Activated CD4-positive, alpha-beta T cell treated with anti-CD3 and anti-CD28 coated beads for 36 hours (primary cell): ENCODE data around the gene ASCL5. TPM values are rescaled to one million over a fixed set of nuclear protein-coding genes. Genes with fewer than 3 reads are reported as not detected.

Experiments
- ATAC-seq: fragments of 200-7000 bp; cut with Tn5 transposase; one replicate; pipeline ENCODE4 v1.10.0; 2021; ENCODE audit warnings: mild to moderate bottlenecking, moderate library complexity
- CTCF ChIA-PET: fragments of 350-600 bp; sonication (Branson Sonifier 250); formaldehyde crosslinking; loops from one replicate; lab custom pipeline; 2021; ENCODE audit warnings: antibody characterized with exemption; lab: Charles Lee
- POLR2A ChIA-PET: fragments of 350-600 bp; sonication (Branson Sonifier 250); formaldehyde crosslinking; loops from one replicate; lab custom pipeline; 2021; ENCODE audit warnings: antibody characterized with exemption, inconsistent platforms; lab: Charles Lee
- DNase-seq: peaks from one replicate; pipeline ENCODE4 v3.0.0-alpha.2; 2020
- H3K27ac Mint-ChIP-seq: one replicate; pipeline ENCODE4 v1.8.0; 2021; ENCODE audit warnings: mixed read lengths
- H3K27me3 Mint-ChIP-seq: one replicate; pipeline ENCODE4 v1.8.0; 2021; ENCODE audit warnings: mixed read lengths
- H3K36me3 Mint-ChIP-seq: one replicate; pipeline ENCODE4 v1.8.0; 2021; ENCODE audit warnings: low read depth, mixed read lengths
- H3K4me1 Mint-ChIP-seq: one replicate; pipeline ENCODE4 v1.8.0; 2021; ENCODE audit warnings: mixed read lengths
- H3K4me3 Mint-ChIP-seq: one replicate; pipeline ENCODE4 v1.8.0; 2021; ENCODE audit warnings: mild to moderate bottlenecking, moderate library complexity, mixed read lengths
- H3K9me3 Mint-ChIP-seq: one replicate; pipeline ENCODE4 v1.8.0; 2021; ENCODE audit warnings: low read depth, mixed read lengths
- intact Hi-C, 2 experiments: fragments of 100-400 bp; cut with DNase I in 1 of 2; cut with micrococcal nuclease in 1 of 2; formaldehyde crosslinking; loops; one replicate each; pipeline versions ENCODE4 v1.14.2 to v1.15.1; 2022 to 2024; cut with DNase I, micrococcal nuclease
- total RNA-seq, 2 experiments: library from RNA; stranded (reverse); gene quantifications; one replicate each; pipeline ENCODE4 v1.2.3, GENCODE V29; 2021

ASCL5 gene
- total RNA-seq, 2 experiments from 2014 or later: 0.09 TPM; not detected in 1

DNA sequence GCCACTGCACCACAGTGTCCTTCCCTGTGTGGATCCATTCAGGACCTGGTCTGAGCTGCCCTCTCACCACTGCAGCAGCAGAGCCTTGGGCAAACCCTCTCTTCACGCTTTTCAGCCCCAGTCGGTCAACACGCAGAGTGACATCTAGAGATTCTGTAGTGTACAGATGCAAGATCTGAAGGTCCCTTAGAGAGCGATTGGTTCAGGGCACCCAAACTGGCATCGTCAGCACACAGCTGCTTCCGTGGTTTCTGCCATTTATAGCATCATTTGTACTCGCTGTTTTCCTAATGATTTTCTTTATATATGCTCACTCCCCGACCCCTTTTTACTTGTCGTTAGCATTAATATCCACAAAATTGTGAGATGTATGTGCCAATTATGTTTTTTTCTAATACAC lies 1.5 kb upstream of the ASCL5 start:
- no peaks in the 10 kb centered on the region for H3K9me3 Mint-ChIP-seq
- H3K36me3 Mint-ChIP-seq: peaks cover 4% of the 10 kb centered on the region
- CTCF ChIA-PET: interaction anchor here (1.5 kb wide), 1 partner anchor 9 kb away, joined by 4 read pairs; no protein-coding TSS in a partner anchor
- intact Hi-C loops: no loop called here
- H3K27ac Mint-ChIP-seq: no peak overlapping the region
- H3K4me3 Mint-ChIP-seq: no peak overlapping the region
- H3K4me1 Mint-ChIP-seq: no peaks in the 10 kb centered on the region
- POLR2A ChIA-PET: no interaction called here
- DNase-seq: no peak
- no peak for ATAC-seq
- peaks cover 8% of the 10 kb centered on the region for H3K27me3 Mint-ChIP-seq

DNA sequence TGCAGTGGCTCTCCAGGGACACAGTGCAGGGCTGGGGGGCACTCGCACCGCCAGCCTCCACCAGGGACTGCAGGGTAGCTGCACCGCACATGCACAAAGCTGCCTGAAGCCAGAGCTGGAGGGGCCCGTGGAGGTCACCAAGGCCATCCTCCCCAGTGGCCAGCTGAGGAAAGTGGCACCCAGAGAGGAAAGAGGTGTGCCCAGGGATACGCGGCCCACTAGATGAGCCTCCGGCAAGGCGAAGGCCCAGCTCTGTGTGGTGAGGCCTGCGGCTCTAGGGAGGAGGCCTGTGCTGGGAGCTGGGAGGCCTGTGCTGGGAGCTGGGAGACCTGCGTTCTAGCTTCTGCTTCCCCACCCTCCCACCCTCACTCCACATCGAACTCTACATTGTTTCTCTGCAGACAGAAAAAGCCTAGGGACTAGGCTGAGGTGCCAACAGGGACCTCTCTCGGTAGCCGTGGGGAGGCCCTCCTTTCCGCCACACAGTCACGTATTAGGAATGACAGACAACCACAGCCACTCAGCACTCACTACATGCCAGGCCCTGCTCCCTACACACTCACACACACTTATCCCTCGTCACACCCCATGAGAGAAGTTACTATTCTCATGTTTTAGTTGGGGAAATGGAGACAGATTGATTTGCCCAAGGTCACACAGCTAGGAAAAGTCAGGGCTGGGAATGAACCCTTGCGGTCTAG lies 921 bp upstream of the ASCL5 start:
- Mint-ChIP-seq H3K27ac (no peak overlapping the region), H3K9me3 (no peaks in the 10 kb centered on the region), H3K4me3 (no peak overlapping the region), H3K4me1 (no peaks in the 10 kb centered on the region), H3K27me3 (peaks cover 8% of the 10 kb centered on the region), H3K36me3 (peaks cover 3% of the 10 kb centered on the region)
- ChIA-PET POLR2A (no interaction called here), CTCF (interaction anchor here (0.6 kb wide), 1 partner anchor 165 kb away, joined by 3 read pairs; no protein-coding TSS in a partner anchor)
- DNase-seq (no peak), ATAC-seq (no peak)
- intact Hi-C loops: no loop called here

DNA sequence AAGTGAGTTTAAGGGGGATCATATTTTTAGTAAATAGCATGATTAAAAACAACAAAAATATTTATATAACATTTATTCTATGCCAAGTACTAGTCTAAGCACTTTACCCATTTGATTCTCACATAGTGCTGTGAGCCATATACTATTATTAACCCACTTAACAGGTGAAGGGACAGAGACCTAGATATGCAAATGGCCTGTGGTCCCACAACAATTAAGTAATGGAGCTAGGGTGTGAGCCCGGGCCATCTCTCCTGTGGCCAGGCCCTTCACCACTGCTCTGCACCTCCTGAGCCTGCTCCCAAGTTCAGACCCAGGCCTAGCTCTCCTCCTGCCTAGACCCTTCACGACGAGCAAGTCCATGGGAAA lies 537 bp downstream of the ASCL5 start:
- Mint-ChIP-seq H3K36me3 (no peaks in the 10 kb centered on the region), H3K27me3 (peaks cover 8% of the 10 kb centered on the region), H3K9me3 (no peaks in the 10 kb centered on the region), H3K27ac (no peak overlapping the region), H3K4me3 (no peak overlapping the region), H3K4me1 (no peaks in the 10 kb centered on the region)
- ATAC-seq (no peak), DNase-seq (no peak)
- POLR2A ChIA-PET: no interaction called here
- CTCF ChIA-PET: interaction anchor here (0.6 to 1.0 kb wide), 3 partner anchors 10 to 219 kb away, joined by 3 to 5 read pairs (median 3); no protein-coding TSS in a partner anchor
- intact Hi-C loops: no loop called here

- CTCF ChIA-PET: interaction anchor here (1.0 kb wide), 1 partner anchor 11 kb away, joined by 5 read pairs; no protein-coding TSS in a partner anchor
- no peak overlapping the region for H3K4me3 Mint-ChIP-seq
- H3K36me3 Mint-ChIP-seq: no peaks in the 10 kb centered on the region
- H3K4me1 Mint-ChIP-seq: no peaks in the 10 kb centered on the region
- H3K9me3 Mint-ChIP-seq: no peaks in the 10 kb centered on the region
- ATAC-seq: no peak
- peaks cover 8% of the 10 kb centered on the region for H3K27me3 Mint-ChIP-seq
- intact Hi-C loops: no loop called here
- POLR2A ChIA-PET: no interaction called here
- no peak for DNase-seq
- no peak overlapping the region for H3K27ac Mint-ChIP-seq
Observed at GRCh38 chr1:201125800-201126199, 1.2 kb downstream of the ASCL5 start.

DNA sequence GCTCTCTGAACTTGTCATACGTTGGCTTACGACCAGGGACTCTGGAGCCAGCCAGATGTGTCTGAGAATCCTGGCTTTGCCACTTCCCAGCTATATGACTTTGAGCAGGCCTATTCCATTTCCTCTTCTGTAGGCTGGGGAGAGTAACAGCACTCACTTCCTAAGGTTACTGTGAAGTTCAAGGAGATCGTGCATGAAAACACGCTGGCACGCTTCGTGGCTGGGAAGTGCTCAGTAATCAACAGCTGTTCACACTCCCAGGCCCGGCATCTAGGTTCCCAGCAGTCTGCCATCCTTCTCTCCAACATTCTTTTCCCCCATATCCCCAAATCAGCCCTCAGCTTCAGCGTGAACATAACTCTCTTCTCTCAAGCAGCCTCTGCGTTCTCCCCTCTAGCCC lies 2.0 kb downstream of the ASCL5 start:
- H3K27ac Mint-ChIP-seq: no peak overlapping the region
- ATAC-seq (no peak), DNase-seq (no peak)
- H3K4me1 Mint-ChIP-seq: no peaks in the 10 kb centered on the region
- no peaks in the 10 kb centered on the region for H3K9me3 Mint-ChIP-seq
- no peak overlapping the region for H3K4me3 Mint-ChIP-seq
- peaks cover 8% of the 10 kb centered on the region for H3K27me3 Mint-ChIP-seq
- ChIA-PET CTCF (interaction anchor here (1.2 to 1.3 kb wide), 2 partner anchors 153 to 172 kb away, joined by 3 to 4 read pairs; no protein-coding TSS in a partner anchor), POLR2A (no interaction called here)
- H3K36me3 Mint-ChIP-seq: no peaks in the 10 kb centered on the region
- intact Hi-C loops: no loop called here

GRCh38 chr1:201123866-201124265 lies 3.1 kb downstream of the ASCL5 start:
- no peaks in the 10 kb centered on the region for H3K9me3 Mint-ChIP-seq
- POLR2A ChIA-PET: no interaction called here
- no peak overlapping the region for H3K4me3 Mint-ChIP-seq
- peaks cover 2% of the 10 kb centered on the region for H3K4me1 Mint-ChIP-seq
- no peak overlapping the region for H3K27ac Mint-ChIP-seq
- CTCF ChIA-PET: interaction anchor here (1.1 to 1.5 kb wide), 2 partner anchors 9 to 144 kb away, joined by 3 to 4 read pairs; no protein-coding TSS in a partner anchor
- intact Hi-C loops: no loop called here
- DNase-seq (no peak), ATAC-seq (no peak)
- peaks cover 8% of the 10 kb centered on the region for H3K27me3 Mint-ChIP-seq
- H3K36me3 Mint-ChIP-seq: no peaks in the 10 kb centered on the region

DNA sequence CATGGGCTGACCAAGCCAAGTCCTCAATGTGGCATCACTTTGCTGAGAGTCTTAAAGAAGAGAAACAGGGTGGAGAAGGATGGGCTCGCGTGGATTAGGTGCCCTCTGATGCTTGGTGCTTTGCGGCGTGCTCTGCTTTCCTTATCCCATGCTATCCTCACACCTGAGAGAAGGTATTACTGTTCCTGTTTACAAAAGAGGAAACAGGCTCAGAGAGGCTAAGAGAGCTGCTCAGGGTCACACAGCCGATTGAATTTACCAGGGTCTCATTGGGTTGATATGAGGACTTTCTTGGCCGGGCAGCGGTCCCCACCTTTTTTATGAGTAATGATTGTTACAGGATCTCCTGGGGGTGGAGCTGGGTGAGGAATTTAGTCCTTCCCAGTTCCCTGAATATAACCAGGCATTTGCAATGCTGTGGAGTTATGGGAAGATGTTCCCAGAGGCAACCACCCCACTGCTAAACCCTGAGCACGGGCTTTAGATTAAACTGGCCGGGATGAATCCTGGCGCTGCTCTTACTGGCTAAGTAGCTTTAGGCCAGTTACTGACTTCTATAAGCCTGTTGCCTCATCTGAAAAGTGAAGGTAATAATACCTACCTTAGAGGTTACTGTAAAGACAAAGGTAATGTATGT lies 4.5 kb downstream of the ASCL5 start:
- Mint-ChIP-seq H3K27ac (no peak overlapping the region), H3K4me3 (no peak overlapping the region), H3K36me3 (no peaks in the 10 kb centered on the region), H3K4me1 (peaks cover 2% of the 10 kb centered on the region), H3K9me3 (no peaks in the 10 kb centered on the region), H3K27me3 (peaks cover 8% of the 10 kb centered on the region)
- intact Hi-C loops: no loop called here
- ATAC-seq: no peak
- ChIA-PET POLR2A (no interaction called here), CTCF (interaction anchor here (1.0 kb wide), 2 partner anchors 117 to 143 kb away, joined by 3 to 4 read pairs; no protein-coding TSS in a partner anchor)
- DNase-seq: no peak

GRCh38 chr1:201119206-201120197 lies 7.5 kb downstream of the ASCL5 start:
- CTCF ChIA-PET: interaction anchor here (0.5 to 4.4 kb wide), 41 partner anchors 10 to 777 kb away, joined by 3 to 43 read pairs (median 4); partner anchors contain the start of gene TMEM9
- Mint-ChIP-seq H3K4me3 (no peak overlapping the region), H3K36me3 (no peaks in the 10 kb centered on the region), H3K9me3 (no peaks in the 10 kb centered on the region), H3K4me1 (peaks cover 4% of the 10 kb centered on the region), H3K27ac (no peak overlapping the region), H3K27me3 (no peaks in the 10 kb centered on the region)
- peak; percentile 82 for DNase-seq
- intact Hi-C loops: loop anchor here in 1 of 2 experiments (1.0 to 5.0 kb wide), 2 partner anchors 33 to 562 kb away; no protein-coding TSS in a partner anchor
- ATAC-seq: peak; percentile 66
- POLR2A ChIA-PET: no interaction called here

DNA sequence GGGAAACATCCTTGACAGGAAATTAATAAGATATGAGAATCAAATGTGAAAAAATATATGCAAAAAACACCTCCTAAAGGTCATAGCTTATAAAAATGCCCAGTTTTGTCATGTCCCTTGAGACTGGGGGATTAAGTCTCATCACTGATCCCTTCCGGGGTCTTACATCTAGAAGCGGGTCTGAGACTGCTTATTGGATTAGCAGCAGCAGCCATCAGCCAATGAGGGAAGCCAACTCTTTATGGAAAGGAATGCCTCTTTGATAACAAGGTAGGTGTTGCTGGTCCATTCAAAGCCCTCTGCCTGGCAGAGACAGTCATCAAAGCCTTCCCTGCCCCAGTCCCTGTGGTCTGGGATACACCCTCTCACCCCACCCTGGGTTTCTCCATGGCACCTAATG lies 10.9 kb downstream of the ASCL5 start:
- peaks cover 4% of the 10 kb centered on the region for H3K4me1 Mint-ChIP-seq
- DNase-seq (no peak), ATAC-seq (no peak)
- POLR2A ChIA-PET: no interaction called here
- CTCF ChIA-PET: interaction anchor here (0.5 to 4.4 kb wide), 6 partner anchors 9 to 313 kb away, joined by 3 to 43 read pairs (median 4); no protein-coding TSS in a partner anchor
- no peaks in the 10 kb centered on the region for H3K9me3 Mint-ChIP-seq
- no peaks in the 10 kb centered on the region for H3K27me3 Mint-ChIP-seq
- H3K27ac Mint-ChIP-seq: no peak overlapping the region
- intact Hi-C loops: loop anchor here in 1 of 2 experiments (5.0 kb wide), 1 partner anchor 559 kb away; no protein-coding TSS in a partner anchor
- no peak overlapping the region for H3K4me3 Mint-ChIP-seq
- no peaks in the 10 kb centered on the region for H3K36me3 Mint-ChIP-seq

GRCh38 chr1:201115390-201115937 lies 11.5 kb downstream of the ASCL5 start:
- no peaks in the 10 kb centered on the region for H3K27me3 Mint-ChIP-seq
- H3K36me3 Mint-ChIP-seq: no peaks in the 10 kb centered on the region
- POLR2A ChIA-PET: no interaction called here
- H3K9me3 Mint-ChIP-seq: no peaks in the 10 kb centered on the region
- H3K4me3 Mint-ChIP-seq: no peak overlapping the region
- CTCF ChIA-PET: interaction anchor here (0.7 to 2.6 kb wide), 5 partner anchors 18 to 144 kb away, joined by 3 to 28 read pairs (median 5); no protein-coding TSS in a partner anchor
- intact Hi-C loops: loop anchor here (2.0 to 5.0 kb wide), 3 partner anchors 29 to 558 kb away; no protein-coding TSS in a partner anchor
- DNase-seq: no peak
- H3K27ac Mint-ChIP-seq: no peak overlapping the region
- ATAC-seq: no peak
- H3K4me1 Mint-ChIP-seq: peaks cover 4% of the 10 kb centered on the region
